ENCODE results near the gene TERF2IP.

- TF ChIP-seq CTCF (conservative IDR thresholded peaks at IDR 0.05; ENCODE audit: low read depth in 2 of 2) (no peak), REST (IDR thresholded peaks at IDR 0.05; ENCODE audit: unreplicated experiment) (no peak)
Measured at GRCh38 chr16:75603241-75603640, 44.3 kb upstream of the TERF2IP start.
